Right hindlimb (tissue), 1 donor: ENCODE data around the gene RPTOR.
"Not testable (repeated sequence)": the region's sequence is repeated elsewhere in the genome, so short reads cannot be mapped to it uniquely, and the experiment has no call there.

Experiments
- DNase-seq: peaks from one replicate; pipeline ENCODE4 v3.0.0-alpha.2; 2018

Gene RPTOR, protein sequence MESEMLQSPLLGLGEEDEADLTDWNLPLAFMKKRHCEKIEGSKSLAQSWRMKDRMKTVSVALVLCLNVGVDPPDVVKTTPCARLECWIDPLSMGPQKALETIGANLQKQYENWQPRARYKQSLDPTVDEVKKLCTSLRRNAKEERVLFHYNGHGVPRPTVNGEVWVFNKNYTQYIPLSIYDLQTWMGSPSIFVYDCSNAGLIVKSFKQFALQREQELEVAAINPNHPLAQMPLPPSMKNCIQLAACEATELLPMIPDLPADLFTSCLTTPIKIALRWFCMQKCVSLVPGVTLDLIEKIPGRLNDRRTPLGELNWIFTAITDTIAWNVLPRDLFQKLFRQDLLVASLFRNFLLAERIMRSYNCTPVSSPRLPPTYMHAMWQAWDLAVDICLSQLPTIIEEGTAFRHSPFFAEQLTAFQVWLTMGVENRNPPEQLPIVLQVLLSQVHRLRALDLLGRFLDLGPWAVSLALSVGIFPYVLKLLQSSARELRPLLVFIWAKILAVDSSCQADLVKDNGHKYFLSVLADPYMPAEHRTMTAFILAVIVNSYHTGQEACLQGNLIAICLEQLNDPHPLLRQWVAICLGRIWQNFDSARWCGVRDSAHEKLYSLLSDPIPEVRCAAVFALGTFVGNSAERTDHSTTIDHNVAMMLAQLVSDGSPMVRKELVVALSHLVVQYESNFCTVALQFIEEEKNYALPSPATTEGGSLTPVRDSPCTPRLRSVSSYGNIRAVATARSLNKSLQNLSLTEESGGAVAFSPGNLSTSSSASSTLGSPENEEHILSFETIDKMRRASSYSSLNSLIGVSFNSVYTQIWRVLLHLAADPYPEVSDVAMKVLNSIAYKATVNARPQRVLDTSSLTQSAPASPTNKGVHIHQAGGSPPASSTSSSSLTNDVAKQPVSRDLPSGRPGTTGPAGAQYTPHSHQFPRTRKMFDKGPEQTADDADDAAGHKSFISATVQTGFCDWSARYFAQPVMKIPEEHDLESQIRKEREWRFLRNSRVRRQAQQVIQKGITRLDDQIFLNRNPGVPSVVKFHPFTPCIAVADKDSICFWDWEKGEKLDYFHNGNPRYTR (N-terminal part only)

GRCh38 chr17:80544655-80545498 lies at the start of gene RPTOR:
RPTOR (plus strand) TSS chr17:80544838; CDS start chr17:80545630, 792 bp downstream.
- DNase-seq, result peak; percentile 95

DNA sequence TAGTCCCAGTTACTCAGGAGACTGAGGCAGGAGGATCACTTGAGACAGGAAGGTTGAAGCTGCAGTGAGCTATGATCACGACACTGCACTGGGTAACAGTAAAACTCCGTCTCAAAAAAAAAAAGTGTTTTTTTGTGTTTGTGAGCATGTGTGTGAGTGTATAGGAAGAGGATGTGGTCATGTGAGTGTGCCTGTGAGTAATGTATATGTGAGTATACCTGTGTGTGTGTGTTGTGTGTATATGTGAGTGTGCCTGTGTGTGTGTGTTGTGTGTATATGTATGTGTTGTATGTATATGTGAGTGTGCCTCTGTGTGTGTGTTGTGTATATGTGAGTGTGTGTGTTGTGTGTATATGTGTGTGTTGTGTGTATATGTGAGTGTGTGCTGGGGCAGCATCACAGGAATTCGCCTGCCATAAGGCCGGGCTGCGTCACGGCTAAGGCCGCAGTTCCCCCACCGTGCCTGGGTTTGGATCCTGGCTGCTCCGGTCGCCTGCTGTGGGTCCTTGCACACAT lies 46.9 kb upstream of the RPTOR start:
- no peak for DNase-seq

DNA sequence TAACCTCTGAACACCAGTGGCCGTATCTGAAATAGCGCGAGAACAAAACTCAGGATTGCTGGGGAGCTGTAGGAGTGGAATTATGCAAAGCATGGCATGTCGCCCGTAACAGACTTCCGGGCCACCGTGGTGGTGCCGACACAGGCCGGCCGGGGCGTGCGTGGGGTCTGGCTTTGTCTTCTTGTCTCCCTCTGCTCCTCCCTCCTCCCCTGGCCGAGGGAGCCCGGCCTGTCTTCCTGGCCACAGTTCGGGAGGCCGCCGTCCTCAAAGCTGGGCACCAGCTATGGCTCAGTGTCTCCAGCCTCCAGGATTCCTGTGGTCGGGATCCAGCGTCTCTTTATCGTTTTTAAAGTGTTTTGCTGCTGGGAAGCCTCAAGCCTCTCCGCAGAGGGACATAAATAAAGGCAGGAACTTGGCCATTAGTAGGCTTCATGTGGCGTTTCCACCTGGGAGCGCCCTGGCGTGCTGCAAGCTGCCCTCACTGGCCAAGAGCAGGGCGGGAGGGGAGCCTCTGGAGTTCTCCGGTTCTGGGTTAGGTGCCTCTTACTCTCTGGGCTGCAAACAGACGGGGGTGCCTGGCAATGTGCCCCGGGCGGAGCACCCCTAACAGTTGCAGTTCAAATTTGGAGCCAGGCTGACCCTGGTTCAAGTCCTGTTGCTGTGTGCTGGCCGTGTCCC lies 46.3 kb upstream of the RPTOR start:
- peak; percentile 76 for DNase-seq

DNA sequence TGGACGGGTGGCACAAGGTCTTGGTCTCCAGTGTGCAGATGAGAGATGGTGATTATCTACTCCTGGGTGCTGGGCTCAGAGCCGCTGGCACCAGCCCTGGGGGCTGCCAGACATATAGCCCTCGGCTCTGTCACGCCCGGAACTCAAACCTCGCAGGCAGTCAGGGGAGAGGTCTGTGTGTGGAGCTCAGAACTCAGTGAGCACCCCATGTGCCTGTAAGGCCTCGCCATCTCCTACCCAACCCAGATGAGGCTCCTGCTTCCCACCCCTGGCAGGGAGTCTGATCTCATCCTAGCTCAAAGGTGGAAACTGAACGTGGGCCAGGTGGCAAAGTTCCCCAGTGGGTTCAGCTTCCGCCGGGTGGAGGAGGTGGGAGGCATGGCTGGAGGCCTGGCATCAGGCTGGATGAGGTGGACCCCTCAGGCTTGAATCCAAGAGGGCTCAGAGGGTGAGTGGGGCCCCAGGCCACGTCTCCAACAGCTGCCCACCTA lies 45.7 kb upstream of the RPTOR start:
- no peak for DNase-seq

GRCh38 chr17:80499560-80499959 lies 45.1 kb upstream of the RPTOR start:
- no peak for DNase-seq

DNA sequence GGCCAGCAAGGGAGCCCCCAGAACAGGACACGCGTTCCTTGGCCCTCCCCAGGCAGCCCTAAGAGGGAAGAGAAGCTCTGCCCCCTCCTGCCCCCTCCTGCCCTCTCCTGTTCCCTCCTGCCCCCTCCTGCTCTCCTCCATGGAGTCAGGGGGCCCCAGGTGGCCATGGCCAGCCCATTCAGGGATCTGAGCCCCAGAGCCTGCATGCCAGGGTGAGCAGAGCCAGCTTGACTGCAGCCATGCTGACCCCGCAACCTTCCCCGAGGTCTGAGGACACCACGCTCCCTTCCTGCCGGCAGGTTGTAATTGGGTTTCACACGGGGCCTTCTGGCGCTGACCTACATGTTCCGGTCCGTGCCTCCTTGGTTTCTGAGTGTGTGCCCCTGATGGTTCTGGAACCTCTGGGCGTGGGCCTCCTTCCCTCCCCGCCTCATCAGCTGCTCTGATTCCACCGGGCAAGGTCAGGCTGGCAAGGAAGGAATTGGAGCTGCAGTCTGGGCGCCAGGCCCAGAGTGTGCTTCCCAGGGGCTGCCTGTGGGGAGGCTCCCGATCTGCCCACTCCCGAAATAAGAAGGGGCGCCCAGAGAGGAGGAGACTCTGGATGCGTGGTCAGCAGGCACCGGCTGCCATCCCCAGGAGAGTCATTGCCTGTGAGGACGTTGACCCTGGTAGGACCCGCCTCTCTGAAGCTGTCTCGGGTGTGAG lies 44.5 kb upstream of the RPTOR start:
- no peak for DNase-seq

DNA sequence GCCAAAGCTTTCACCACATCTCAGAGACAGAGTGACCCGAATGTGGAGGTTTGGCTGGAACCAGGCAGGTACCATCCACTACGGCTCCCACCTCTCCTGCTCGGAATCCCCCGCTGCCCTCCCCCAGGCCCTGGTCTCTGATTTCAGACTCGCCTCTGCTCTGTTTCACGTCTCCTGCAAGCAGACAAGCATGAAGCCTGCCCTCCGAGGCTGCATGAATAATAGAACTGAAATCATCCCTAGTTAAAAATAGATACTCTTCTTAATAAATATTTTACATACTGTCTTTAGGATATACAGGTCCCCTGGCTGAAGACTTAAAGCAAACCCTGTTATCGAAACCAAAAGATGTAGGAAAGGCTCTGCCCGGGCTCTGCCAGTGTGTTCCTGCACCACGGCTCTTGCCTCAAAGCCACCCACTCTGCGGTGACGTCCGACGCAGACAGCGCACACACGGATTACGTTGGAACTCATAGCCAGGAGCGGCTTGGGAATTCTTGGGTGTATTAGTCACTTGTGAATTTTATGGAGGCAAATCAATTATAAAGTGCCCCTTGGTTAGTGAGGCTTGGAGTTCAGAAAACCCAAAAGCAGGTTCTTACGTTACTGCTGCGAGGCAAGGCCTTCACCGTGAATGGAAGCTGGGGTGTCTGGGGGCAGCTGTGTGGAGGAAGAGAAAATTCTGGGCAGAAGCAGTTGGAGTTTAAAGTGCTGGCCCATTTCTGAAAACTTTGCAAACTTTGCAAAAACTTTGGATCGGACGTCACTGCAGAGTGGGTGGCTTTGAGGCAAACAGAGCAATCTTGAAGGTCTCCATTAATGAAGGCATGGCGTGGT lies 42.7 kb upstream of the RPTOR start:
- no peak for DNase-seq

DNA sequence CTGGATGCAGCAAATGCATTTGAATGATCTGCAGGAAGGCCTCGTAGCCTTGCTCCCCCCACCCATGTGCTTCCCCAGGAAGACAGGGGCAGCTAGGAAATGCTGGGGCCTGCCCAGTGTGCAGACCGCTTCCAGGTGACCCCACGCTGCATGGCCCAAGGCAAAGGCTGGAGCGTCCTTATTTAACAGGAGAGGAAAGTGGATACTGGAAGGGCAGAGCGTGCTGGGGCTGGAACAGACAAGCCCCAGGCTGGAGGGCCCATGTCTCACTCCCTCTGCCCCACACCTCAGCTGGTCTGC lies 42.1 kb upstream of the RPTOR start:
- no peak for DNase-seq

DNA sequence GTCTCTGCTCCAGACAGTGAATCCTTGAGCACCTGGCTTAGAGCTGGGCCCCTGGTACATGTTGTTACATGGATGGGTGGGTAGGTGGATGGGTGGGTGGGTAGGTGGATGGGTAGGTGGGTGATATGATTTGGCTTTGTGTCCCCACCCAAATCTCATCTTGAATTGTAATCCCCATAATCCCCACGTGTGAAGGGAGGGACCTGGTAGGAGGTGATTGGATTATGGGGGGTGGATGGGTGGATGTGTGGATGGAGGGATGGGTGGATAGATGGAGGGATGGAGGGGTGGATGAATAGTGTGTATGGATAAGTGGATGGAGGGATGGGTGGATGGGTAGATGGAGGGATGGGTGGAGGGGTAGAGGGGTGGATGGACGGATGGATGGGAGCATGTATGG lies 41.6 kb upstream of the RPTOR start:
- DNase-seq, result no peak

GRCh38 chr17:80503921-80504320 lies 40.7 kb upstream of the RPTOR start:
- no peak for DNase-seq

DNA sequence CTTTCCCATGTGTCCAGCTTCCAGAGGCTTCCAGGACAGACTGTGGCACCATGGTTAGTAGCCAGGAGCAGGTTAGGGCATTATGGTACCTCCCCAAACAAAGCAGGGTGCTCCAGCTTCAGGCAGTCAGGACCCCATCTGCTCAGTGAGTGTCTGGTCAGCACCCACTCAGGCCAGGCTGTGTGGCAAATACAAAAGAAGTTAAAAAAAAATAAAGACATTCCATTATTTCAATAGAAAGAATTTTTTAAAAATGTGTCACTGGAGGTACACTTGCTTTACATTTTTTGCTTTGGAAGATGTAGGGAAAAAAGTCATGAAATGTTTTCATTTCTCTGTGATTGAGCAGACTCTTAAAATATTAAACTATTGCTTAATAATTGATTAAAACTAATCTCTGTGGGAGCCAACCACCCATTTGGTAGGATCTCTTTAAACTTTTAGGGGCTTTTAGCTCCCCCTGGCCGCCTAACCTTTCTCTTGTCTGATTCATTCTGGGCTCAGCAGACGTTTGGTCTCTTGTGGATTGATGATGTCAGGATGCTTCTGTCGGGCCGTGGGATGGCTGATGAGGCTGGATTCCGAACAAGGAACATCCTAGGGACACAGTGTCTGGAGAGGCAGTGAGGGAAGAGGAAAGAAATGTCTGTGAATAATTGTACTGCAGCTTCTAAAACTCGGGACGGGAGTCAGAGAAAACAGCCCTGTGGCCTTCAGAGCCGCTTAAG lies 39.8 kb upstream of the RPTOR start:
- DNase-seq, result no peak

- not testable (repeated sequence) for DNase-seq
Observed at GRCh38 chr17:80507177-80507576, 37.5 kb upstream of the RPTOR start.

GRCh38 chr17:80507965-80508364 lies 36.7 kb upstream of the RPTOR start:
- no peak for DNase-seq

- no peak for DNase-seq
Observed at GRCh38 chr17:80509311-80509710, 35.3 kb upstream of the RPTOR start.

DNA sequence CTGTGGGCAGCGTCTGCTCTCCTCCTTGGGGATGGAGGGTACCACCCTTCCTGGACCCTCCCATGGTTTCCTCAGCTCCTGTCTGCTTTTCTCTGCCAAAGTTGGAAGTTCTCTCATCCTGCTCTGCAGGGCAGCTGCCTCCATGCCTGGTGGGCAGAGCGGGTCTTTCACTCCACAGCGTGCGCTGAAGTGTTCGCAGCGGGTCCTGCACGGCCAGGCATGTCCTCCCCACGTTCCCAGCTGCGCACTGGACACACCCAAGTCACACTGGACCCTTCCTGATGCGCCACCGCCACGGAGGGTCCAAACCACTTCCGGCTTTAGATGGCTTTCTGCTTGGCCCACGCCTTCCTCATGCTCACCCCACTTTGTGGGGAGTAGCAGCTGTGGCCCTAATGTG lies 34.5 kb upstream of the RPTOR start:
- DNase-seq, result no peak

GRCh38 chr17:80510772-80511171 lies 33.9 kb upstream of the RPTOR start:
- no peak for DNase-seq

DNA sequence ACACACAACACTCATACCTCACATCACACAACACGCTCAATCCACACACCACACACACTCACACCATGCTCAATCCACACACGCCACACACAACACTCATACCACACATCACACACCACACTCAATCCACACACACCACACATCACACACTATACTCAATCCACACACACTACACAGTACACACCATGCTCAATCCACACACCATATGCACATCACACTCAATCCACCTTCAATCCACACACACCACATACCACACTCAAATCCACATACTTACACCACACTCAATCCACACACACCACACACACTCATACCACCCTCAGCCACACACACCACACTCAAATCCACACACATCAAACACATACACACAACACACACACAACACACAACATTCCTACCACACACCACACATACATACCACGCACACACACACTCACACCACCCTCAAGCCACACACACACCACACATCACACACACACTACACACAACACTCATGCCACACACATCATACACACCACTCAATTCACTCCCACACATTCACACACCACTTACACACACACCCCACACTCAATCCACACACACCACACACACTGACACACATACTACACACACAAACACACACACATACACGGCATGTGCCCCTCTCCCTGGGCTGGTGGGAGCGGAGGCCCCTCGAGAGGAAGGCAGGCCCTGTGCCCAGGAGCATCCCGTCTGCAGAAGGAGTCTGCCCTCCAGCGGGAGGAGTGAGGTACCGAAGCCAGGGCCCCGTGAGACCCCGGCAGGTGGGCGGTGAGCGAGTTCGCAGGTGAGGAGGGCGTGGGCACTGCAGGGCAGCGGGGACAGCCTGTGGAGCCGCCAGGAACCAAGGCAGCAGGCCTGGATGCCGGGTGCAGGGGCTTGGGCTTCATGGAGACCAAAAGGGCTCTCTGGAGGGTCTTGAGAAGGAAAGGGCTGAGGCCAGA lies 33.1 kb upstream of the RPTOR start:
- DNase-seq, result no peak

- no peak for DNase-seq
Observed at GRCh38 chr17:80512233-80512632, 32.4 kb upstream of the RPTOR start.
